Loucy (cell line): ENCODE data around the gene SGO1.

ENCODE experiments used
- EZH2phosphoT487 ChIP-seq: fragments of 200-600 bp; IDR thresholded peaks from 2 replicates; pipeline ENCODE4 v1.6.1; 2018; ENCODE audit warnings: antibody characterized with exemption, mild to moderate bottlenecking, moderate library complexity, borderline replicate concordance
- TF ChIP-seq, protein P1 (sequence below): fragments of 200-600 bp; sonication (generic); conservative IDR thresholded peaks from 2 replicates; pipeline ENCODE4 v1.5.1; 2014; ENCODE audit warnings: mild to moderate bottlenecking, antibody characterized with exemption, low read length

DNA sequence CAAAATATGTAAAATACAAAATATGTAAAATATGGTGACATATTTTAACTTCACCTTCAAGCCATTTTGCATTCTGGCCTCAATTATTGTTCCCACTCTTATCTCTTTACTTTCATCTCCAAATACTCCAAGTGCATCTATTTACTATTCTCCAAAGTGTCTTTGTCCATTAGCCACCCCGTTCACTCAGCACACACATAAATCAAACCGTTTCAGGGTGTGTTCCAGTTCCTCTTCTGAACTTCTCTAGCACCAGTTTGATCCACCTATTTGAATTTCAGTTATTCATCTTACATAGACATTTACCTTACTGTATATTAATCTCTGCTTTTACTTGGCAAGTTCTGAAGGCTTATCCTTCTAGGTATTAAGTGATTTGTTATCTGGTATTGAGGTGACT lies 45.1 kb downstream of the SGO1 start:
- TF ChIP-seq EZH2phosphoT487: no peak
- TF ChIP-seq, protein P1, sequence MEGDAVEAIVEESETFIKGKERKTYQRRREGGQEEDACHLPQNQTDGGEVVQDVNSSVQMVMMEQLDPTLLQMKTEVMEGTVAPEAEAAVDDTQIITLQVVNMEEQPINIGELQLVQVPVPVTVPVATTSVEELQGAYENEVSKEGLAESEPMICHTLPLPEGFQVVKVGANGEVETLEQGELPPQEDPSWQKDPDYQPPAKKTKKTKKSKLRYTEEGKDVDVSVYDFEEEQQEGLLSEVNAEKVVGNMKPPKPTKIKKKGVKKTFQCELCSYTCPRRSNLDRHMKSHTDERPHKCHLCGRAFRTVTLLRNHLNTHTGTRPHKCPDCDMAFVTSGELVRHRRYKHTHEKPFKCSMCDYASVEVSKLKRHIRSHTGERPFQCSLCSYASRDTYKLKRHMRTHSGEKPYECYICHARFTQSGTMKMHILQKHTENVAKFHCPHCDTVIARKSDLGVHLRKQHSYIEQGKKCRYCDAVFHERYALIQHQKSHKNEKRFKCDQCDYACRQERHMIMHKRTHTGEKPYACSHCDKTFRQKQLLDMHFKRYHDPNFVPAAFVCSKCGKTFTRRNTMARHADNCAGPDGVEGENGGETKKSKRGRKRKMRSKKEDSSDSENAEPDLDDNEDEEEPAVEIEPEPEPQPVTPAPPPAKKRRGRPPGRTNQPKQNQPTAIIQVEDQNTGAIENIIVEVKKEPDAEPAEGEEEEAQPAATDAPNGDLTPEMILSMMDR: no peak
